DOHH2 (cell line): ENCODE measurements around the gene GUCA1A.

Experiments
- CTCF ChIP-seq: fragments of 200-600 bp; sonication (generic); IDR thresholded peaks from one replicate; pipeline ENCODE4 v1.5.1; 2014; ENCODE audit warnings: antibody characterized with exemption, mild to moderate bottlenecking, low read depth, low read length; ENCODE audit not compliant: poor library complexity, severe bottlenecking
- EZH2phosphoT487 ChIP-seq: fragments of 200-600 bp; sonication (generic); IDR thresholded peaks from 2 replicates; pipeline ENCODE4 v1.6.1; 2017; ENCODE audit warnings: borderline replicate concordance, mild to moderate bottlenecking, antibody characterized with exemption, low read length, moderate library complexity, mixed read lengths

- TF ChIP-seq CTCF (no peak), EZH2phosphoT487 (no peak)
Measured at GRCh38 chr6:42163981-42164380, 9.2 kb upstream of the GUCA1A start.
